Activated CD4-positive, alpha-beta T cell treated with anti-CD3 and anti-CD28 coated beads, Interleukin-2, amount 50 U/mL, for 24 hours (primary cell): ENCODE results near the gene TMEM100.

Experiments used
- DNase-seq, 2 donors: peaks; one replicate each; pipeline ENCODE4 v3.0.0-alpha.2; 2020; ENCODE audit warnings: low read depth in 1 of 2, low spot score in 1 of 2

TMEM100 gene

GRCh38 chr17:55745258-55745657 lies 22.6 kb upstream of the TMEM100 start:
- DNase-seq = no peak

DNA sequence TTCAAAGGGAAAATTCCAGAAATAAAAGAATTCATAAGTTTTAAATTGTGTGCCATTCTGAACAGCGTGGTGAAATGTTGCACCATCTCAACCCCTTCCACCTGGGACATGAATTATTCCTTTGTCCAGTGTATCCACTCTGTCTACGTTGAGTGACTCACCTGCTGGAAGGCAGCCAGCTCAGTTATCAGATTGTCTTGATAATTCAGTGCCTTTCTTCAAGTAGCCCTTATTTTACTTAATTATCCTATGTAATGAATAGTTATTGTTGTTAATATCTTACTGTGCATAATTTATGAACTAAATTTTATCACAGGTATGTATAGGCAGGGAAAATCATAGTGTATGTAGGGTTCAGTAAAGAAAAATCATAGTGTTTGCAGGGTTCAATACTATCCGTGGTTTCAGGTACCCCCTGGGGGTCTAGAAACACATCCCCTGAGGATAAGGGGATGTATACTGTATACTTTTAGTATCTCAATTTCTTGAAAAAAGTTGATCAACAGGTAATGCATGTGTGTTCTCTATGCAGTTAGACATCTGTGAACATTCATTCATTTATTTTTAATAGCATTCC lies 20.5 kb upstream of the TMEM100 start:
- DNase-seq = no peak

DNA sequence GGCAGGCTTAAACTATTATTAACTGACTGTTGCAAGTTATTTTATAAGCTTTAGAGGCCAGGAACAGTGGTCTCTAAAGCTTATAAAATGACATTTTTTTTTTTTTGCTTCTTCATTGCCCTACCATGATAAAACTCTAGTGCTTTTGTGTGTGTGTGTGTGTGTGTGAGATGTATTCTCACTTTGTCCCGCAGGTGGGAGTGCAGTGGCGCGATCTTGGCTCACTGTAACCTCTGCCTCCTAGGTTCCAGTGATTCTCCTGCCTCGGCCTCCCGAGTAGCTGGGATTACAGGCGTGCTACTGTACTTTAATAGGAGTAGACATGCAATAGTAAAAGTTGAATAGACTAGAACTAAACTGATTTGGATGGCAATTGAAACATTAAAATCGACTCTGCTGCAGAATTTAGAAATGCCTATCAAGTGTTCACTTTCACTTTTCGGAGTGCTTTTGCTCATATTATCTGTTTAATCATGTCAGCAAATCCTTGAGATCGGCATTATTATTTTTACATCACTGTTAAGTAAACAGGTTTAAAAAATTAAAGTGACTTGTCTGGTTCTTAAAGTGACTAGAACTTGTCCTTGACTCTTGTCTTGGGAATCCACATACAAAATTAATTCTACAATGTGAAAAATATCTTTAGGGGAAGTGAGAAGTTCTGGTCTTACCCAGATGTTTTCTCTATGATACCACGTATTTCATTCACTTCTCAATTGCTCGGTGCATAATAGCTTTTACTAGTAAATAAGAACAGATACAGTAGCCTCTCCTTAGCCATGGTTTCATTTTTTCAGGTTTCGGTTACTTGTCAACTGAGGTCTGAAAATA lies 19.8 kb upstream of the TMEM100 start:
- no peak for DNase-seq

- no peak for DNase-seq
These were observed 18.7 kb upstream of the TMEM100 start for GRCh38 chr17:55741356-55741700.

- DNase-seq = no peak
These were observed 18.1 kb upstream of the TMEM100 start for GRCh38 chr17:55740511-55741355.

DNA sequence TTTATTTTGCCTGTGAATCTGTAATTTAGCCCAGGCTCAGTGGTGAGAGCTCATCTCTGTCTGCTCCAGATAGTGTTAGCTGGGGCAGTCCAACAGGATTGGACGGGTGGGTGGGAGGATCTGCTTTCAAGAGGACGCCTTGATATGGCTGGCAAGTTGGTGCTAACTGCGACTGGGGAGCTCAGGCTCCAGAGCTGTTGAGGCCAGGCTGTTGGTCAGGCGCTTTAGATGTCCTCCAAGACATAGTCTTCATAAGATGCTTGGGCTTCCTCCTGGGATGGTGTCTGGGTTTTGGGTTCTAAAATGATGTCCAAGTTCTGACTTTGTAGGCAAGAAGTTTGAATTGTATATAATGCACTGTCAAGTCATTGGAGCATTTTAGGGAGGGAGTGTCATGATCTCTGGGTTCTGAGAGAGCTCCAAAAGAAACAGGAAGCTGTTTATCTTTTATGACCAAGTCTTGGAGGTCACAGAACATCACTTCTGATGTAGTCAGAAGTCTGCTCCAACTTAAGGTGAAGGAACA lies 15.4 kb upstream of the TMEM100 start:
- DNase-seq = no peak

GRCh38 chr17:55735731-55736405 lies 13.2 kb upstream of the TMEM100 start:
- DNase-seq = peak in 1 of 2 donors; percentile 23

DNA sequence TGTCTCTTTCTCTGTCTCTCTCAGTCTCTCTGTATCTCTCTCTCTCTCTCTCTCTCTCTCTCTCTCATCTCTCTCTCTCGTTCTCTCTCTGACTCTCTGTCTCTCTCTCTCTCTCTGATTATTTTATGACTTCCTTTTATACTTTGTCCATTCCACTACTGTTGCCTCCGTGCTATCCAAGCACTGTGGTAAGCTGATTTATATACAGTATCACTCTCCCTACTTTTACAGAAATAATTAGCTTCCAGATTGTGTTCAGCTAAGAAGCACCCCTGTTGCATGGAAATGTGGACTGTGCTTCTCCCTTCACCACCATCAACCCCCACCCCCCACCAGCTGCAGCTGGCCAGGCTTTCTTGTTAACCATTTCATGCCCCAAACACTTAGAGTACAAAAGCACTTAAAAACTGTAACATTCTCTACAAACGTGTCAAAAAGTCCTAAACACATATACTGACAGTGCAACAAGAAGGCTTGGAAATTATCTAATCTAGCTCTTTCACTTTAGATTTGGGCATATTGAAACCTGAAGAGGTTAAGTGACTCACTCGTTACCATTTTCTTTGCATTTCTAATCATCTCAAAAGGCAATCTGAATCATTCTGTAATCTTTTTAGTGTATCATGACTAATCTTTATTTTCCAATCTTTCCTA lies 11.6 kb upstream of the TMEM100 start:
- peak in 1 of 2 donors; percentile 4 for DNase-seq

DNA sequence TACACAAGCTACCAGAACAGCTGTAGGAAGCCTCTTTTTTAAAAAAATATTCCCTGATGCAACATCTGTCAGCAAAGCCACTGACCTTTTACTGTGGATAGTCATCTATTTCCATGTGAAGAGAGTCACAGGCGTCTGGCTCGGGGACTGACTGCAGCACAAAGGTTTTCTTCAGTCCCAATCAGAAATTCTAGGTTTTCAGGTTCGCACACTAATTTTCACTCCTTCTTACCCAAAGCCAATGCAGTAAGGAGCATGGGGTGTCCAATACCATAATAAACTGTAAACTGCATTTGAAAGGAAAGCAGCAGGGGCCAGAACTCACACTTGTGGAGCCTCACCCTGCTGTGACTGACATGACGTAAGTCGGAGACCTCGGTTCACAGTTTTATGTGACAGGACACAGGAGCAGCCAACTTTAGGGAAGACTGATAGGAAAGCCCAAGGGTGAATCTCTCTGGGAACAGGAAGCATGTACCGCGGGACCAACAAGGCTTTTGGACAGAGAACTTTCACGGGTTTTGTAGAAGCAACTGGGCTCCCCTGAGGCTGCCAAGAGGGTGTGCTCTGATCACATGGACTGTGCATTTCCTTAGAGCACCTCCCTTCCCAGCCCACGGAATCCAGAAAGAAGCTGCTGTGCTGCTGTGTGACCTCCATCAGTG lies 9.1 kb upstream of the TMEM100 start:
- DNase-seq = no peak

DNA sequence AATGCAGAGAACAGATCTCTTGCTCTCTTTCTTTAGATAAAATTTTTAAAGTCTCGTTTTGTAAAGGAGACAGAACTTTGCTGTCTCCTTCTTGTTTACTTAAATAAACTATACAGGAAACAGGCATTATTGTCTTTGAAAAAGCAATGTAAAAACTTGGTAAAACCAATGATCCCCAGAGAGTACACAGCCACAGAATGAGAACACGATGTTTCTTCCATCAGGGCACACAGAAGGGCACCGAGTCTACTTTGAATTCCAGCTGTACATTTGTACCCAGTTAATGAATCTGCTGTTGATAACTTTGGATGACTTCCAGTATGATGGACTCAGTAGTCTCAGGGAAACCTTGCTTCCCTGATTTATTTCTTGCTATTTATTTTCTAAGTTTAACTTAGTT lies 8.1 kb upstream of the TMEM100 start:
- no peak for DNase-seq

GRCh38 chr17:55730380-55730779 lies 7.7 kb upstream of the TMEM100 start:
- DNase-seq = no peak

- no peak for DNase-seq
These were observed 6.8 kb upstream of the TMEM100 start for GRCh38 chr17:55729484-55729883.

DNA sequence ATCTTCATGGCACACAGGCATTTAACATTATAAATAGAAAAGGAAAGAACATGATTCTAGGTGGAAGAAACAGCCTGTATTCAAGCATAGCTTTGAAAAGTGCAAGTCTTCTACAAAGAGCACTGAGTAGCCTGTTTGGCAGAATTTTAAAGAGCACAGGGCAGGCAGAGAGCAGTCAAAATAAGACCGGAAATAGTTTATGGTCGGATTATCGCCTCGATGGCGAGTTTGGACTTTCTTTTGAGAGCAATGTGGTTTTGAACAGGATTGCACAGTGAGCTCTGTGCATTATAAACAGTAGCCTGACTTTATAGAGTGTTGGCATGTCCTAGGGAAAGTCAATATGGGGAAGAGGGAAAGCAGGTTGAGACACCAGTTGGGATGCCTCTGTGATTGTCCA lies 6.2 kb upstream of the TMEM100 start:
- no peak for DNase-seq

DNA sequence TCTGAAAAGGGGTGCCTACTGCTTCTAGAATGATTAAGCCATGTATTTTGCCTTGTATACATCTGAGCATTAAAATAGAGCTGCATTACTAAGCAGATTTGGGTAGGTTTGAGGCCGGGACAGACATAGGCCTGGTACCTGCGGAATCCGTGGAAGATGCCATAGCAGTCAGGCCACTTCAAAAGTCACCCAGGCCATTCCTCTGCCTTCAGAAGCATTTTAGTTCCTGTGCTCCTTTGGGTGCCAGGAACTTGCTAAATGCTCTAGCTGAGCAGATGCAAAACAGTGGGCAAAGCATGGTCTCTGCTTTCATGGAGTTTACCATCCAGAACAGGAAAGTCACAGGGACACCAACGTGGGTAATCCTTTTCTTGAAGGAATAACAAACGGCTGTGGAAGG lies 5.7 kb upstream of the TMEM100 start:
- no peak for DNase-seq

GRCh38 chr17:55727920-55728319 lies 5.3 kb upstream of the TMEM100 start:
- no peak for DNase-seq

GRCh38 chr17:55727275-55727674 lies 4.6 kb upstream of the TMEM100 start:
- no peak for DNase-seq

GRCh38 chr17:55726440-55726839 lies 3.8 kb upstream of the TMEM100 start:
- no peak for DNase-seq

DNA sequence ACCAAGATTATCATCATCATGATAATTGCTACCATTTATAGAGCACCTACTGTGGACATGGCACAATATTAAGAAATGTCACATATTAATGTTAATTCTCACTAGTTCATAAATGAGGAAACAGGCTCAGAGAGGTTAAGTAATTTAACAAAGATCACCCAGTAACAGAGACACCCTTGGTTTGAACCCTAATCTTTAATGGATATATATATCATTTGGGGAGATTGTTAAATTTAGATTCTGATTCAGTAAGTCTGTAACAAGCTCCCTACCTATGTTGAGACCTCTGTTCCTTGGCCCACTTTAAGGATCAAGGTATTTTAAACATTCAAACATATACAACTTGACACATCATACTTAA lies 804 bp upstream of the TMEM100 start:
- no peak for DNase-seq

DNA sequence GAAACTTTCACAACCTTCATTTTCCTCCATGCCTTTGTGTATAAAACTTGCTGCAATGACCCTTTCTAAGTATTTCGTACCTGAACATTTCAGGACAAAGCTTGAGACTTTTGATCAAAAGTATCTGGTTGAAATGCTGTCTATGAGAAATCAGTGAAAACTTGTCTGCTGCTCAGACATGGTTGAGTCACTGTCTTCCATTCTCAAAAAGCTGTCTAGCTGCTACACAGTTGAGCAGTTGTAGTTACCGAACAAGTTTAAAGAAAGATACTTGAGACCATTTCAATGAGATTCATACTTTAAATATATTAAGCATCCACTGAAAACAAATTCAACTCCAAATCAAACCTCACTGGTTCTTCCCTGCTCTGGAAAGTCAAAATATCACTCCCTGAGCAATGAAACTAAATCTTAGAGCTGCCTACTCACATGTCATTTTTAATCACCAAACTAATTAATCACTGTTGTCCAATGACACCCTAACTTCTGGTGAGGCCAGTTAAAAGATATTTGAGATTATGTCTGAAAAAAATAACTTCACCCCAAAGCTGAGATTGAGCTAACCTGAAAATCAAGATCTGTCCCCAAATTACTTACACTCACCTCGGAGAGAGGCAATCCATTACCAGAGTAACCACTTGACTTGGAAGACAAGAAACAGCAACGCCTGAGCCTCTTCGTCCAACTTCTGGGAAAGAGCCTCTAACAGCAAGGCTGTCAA lies 488 bp downstream of the TMEM100 start:
- no peak for DNase-seq
